GM18870 (cell line): ENCODE measurements around the gene LGALS14.
"Not testable (repeated sequence)": the region's sequence is repeated elsewhere in the genome, so short reads cannot be mapped to it uniquely, and the experiment has no call there.

Experiments used
- ATAC-seq: cut with Tn5 transposase; IDR thresholded peaks from one replicate; pipeline ENCODE4 v1.9.1; 2021; ENCODE audit warnings: moderate library complexity; ENCODE audit not compliant: unreplicated experiment

The LGALS14 gene

DNA sequence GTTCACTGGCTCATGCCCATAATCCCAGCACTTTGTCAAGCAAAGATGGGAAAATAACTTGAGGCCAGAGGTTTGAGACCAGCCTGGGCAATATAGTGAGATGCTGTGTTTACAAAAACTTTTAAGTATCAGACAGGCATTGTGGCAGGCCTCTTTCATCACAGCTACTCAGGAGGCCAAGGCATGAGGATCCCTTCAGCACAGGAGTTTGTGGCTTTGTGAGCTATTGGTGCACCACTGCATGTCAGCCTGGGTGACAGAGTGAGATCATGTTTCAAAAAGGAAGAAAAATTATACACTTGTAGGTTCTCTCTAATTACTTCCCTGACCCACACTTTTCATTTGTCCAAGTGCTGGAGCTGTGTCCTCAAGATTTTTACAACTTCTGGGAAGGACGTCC is 11.5 kb upstream of the LGALS14 start:
- ATAC-seq: no peak

DNA sequence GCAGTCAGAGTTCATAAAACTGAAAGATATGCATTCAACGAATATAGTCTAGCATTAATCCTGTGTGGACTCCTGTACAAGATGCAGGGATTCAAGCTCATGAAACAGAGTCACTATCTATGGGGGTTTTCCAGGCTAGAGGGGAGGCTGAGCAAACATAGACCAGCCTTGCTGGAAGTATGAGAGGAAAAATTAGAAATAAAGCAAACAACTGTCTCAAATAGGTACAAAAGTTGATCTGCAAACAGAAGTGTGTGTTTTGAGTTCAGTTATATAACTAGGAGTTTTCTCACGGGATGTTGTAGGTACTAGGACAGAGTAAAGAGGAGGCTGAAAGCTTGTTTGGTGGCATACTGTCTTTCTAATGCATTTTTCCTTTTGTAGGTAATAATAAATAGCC is 8.5 kb upstream of the LGALS14 start:
- no peak for ATAC-seq

DNA sequence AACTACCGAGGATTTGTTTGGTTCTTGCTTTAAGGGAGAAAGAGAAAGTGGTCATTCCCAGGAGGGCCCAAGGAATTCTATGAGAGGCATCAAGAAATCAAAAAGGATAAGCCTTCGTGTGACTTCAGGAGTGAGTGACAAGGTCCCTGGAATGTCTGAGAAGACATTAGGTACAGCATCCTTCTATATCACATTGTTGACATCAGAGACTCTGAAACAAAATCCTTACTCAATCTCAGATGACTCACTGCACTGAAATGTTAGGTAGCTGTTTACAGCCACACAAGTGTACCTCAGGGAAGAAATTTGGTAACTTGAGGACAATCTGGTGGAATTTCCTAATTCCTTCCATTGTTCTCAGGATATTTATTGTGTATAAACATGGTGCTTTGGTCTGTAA is 7.9 kb upstream of the LGALS14 start:
- ATAC-seq: no peak

DNA sequence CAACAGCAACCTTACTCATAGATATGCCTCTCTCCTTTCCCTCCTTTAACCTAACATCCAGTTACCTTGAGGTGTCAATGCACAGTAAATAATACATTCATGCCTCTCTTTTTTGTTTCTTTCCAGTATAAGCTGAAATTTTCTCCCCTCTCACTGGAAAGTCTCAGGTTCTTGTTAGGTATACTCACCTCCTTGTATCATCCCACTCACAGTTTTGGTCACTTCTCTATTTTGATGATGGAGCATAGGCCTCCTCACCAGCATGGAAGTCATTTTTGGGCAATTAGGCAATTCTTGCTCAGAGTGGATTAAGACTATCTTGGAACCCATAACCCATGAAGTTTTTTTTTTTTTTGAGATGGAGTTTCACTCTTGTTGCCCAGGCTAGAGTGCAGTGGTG is 5.7 kb upstream of the LGALS14 start:
- ATAC-seq: no peak

DNA sequence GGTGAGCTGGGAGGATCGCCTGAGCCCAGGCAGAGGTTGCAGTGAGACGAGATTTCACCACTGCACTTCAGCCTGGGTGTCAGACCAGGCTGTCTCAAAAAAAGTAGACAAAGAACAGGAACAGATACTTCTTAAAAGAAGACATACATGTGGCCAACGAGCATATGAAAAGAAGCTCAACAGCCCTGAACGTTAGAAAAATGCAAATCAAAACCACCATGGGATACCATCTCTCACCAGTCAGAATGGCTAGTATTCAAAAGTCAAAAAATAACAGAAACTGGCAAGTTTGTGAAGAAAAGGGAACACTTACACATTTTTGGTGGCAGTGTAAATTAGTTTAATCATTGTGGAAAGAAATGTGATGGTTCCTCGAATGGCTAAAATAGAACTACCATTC is 3.0 kb upstream of the LGALS14 start:
- ATAC-seq: peak; percentile 52

DNA sequence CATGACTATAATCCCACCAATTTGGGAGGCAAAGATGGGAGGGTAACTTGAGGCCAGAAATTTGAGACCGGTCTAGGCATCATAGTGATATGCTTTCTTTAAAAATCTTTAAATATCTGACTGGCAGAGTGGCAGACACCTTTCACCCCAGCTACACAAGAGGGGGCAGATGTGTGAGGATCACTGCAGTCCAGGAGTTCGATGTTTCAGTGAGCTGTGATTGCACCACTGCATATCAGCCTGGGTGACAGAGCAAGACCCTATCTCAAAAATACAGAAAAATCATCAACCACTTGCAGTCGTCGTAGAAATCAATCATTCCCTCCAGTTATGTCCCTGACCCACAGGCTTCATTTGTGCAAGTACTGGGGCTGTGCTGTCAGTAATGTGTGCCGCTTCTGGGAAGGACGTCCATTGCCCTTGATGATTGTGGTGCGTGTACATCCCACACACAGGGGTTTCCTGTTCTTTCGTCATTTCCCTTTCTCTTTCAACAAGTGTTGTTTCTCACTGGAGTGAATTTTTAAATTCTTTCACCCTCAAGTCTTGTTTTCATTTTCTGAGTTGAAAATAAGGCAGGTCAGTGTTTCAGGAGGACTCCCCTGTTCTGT is 1.4 kb downstream of the LGALS14 start:
- no peak for ATAC-seq

DNA sequence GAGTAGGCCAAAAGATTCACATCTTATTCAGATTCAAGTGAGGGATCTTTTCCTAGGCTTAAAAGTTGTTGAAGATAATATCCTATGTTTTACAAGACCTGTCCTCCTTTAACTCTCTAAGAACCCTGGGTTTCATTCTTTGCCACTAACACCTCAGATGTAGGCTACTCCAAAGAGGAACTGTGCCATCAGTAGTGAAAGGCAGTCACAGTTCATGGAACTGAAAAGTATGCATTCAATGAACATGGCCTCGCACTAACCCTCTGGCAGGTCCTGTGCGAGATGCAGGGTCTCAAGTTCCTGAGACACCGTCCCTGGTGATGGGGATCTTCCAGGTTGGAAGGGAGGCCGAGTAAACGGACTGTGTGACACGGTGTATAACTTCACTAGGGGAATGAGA is 4.3 kb downstream of the LGALS14 start:
- ATAC-seq: no peak

DNA sequence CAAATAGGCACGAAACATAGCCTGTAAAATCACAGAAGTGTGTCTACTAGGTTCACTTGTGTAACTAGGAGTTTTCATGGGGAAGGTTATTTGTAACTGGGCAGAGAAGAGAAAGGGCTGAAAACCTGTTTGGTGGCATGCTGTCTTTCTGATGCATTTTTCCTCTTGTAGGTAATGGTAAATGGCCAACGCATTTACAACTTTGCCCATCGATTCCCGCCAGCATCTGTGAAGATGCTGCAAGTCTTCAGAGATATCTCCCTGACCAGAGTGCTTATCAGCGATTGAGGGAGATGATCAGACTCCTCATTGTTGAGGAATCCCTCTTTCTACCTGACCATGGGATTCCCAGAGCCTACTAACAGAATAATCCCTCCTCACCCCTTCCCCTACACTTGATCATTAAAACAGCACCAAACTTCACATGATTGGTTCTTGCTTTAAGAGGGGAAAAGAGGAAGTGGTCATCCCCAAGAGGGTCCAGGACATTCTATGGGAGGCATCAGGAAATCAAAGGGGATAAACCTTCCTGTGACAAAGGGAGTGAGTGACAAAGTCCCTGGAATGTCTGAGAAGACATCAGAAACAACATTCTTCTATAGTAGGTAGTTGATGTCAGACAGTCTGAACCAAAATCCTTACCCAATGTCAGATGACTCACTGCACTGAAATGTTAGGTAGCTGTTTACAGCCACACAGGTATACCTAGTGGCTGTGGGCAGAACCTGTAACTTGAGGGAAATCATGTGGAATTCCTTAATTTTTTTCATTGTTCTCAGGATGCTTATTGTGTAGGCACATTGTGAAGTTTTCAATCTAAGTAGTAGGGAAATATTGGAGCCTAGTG is 5.0 kb downstream of the LGALS14 start:
- no peak for ATAC-seq

DNA sequence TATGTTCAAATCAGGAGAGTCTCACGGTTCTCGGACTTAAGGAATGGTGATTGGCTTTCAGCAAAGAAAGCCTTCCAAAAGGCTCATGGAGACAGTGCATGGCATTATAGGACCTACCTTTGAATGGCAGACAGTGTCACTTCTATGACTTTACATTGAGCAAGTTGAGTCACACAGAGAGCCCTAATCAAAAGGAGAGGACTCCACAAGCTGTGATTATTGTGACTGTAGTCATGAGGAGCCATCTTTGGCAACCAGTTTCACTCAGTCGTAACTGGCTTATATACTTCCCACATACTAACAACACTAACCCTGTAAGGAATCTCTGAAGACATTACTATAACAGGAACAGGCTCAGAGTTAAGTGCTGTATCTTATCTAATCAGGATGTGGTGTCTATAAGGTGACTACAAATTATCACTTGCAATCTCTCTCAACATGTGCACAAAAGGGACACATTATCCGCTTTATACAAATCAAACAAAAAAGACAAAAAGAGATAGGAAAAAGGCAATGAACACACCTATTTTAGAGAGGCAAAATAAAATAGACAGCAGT is 6.1 kb downstream of the LGALS14 start:
- ATAC-seq: no peak

DNA sequence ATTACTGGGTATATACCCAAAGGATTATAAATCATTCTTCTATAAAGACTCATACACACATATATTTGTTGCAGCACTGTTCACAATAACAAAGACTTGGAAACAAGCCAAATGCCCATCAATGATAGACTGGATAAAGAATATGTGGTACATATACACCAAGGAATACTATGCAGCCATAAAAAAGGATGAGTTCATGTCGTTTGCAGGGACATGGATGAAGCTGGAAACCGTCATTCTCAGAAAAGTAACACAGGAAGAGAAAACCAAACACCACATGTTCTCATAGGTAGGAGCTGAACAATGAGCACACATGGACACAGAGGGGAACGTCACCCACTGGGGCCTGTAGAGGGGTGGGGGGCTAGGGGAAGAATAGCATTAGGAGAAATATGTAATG is 15.9 kb downstream of the LGALS14 start:
- ATAC-seq: not testable (repeated sequence)

DNA sequence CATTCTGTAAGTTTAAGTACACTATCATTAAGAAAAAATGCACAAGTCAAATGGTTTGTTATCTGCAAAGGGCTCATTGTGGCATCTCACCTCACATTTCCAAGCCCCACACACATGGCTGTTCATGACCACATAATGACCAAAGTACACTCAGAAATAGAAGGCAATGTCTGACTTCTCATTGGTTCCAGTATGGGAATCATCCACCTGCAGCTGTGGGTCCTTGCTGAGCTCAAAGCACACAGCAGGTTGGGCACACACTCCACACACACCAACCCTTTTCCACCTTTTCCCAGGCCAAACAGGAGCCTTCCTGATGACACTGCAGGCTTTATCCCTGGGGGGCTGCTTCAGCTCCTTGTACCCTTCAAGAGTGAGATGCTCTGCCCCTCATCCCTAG is 21.7 kb downstream of the LGALS14 start:
- ATAC-seq: no peak

DNA sequence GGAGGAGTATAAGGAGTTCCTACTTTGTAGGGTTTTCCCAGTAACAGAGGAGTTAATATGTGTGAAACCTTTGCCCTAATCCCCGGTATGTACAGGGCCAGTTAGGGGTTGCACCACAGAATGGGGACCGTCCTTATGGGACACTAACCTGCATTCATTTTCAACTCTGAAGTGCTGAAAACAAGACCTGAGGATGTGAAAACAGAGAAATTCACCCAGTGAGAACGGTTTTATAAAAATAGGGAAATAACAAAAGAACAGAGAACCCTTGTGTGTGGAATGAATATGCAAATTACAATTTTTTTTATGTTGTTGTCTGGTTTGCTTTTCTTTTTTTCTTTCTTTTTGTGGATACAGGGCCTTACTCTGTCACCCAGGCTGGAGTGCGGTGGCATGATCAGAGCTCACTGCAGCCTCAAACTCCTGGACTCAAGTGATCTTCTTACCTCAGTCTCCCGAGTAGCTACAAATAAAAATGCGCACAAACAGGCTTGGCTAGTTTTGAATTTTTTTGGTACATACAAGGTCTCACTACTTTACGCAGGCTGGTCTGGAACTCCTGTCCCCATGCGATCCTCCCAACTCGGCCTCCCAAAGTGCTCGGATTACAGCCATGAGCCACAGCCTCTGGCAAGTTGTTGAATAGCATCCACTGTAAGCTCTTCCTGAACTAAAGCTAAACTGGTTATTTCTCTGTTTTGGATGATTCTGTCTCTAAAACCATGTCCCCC is 23.0 kb downstream of the LGALS14 start:
- no peak for ATAC-seq

DNA sequence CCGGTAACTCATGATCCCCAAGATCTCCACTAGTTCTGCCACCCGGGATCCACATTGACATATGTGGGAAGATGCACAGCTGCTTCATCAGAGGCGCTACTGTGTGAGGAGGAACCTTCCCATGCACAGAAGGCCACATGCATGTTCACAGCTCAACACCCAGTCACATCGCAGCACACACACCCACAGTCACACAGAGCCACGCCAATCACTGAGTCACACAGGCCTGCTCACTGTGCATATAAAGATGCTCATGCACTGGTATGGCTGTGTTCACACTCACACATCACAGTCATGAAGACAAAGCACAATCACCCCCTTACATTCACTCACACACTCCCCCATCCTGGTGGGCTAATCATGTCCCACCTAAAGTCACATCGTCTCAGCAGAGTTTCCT is 23.8 kb downstream of the LGALS14 start:
- no peak for ATAC-seq

DNA sequence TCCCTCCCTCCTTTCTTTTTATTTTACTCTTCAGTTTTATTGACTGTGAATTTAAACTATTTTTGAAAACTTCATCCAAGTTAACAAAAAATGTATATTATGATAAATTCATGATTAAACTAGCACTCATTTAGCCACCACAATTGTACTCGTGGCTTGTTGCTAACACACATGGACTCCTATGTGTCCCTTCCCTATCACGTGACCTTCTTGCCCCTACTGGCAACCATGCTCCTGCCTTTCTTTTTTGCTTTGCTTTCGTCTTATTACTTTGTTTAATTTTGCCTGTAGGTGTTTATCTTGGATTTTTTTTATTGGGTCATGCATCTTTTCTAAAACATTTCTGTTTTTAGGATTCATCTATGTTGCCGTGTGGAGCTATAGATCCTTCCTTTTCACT is 25.3 kb downstream of the LGALS14 start:
- ATAC-seq: no peak

DNA sequence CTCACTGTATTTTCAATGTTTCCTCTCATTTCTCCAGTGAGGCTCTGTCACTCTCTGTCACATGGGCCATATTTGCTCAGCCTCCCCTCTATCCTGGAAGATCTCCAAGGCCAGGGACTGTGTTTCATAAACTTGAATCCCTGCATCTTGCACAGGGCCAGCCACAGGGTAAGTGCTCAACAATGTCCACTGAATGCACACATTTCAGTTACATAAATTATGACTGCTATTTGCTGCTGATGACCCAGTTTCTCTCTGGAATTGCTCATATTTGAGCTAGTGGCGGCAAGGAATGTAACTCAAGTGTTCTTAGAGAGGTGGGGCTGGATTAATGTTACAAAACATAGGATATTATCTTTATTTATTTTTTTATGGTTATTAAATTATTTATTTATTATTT is 27.4 kb downstream of the LGALS14 start:
- ATAC-seq: no peak

DNA sequence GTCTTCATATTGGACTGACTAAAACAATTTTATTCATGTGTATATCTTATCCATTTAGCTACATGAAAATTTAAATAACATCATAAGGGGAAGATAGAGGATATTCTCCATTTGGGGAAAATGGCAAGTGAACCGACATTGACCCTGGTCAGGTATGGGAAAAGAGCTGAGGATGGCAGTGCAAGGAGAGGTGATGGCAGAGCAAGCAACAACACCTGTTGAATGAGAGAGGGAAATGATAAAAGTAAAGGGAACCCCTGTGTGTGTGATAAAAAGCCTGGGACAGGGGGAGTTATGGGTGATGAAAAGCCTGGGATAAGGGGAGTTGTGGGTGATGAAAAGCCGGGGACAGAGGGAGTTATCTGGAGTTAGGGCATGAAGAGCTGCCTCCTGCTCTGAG is 29.6 kb downstream of the LGALS14 start:
- no peak for ATAC-seq

DNA sequence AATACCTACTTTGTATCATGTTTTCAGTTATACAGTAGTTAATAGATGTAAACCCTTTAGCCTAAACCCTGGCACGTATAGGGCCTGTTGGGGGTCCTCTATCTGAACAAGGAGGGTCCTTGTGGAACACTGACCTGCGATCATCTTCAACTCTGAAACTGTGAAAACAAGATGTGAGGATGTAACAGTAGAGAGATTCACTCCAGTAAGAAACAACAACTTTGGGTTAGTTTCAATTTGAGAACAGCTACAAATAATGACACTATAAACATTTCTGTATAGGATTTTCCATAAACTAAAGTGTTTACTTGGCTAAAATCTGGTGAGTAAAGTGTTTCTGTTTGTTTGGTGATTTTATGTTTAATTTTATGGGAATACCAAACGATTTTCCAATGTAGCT is 31.4 kb downstream of the LGALS14 start:
- ATAC-seq: no peak

DNA sequence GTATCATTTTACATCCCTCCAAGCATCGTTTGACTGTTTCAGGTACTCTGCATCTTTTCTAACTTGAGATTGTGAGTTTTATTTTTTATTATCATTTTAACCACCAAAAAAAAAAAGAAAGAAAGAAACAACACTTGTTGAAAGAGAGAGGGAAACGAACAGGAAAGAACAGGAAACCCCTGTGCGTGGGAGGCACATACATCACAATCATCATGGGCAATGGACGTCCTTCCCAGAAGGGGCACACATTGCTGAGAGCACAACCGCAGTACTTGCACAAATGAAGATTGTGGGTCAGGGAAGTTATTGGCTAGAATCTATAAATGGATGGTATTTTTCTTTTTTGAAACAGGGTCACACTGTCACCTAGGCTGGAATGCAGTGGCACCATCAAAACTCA is 31.8 kb downstream of the LGALS14 start:
- ATAC-seq: no peak

DNA sequence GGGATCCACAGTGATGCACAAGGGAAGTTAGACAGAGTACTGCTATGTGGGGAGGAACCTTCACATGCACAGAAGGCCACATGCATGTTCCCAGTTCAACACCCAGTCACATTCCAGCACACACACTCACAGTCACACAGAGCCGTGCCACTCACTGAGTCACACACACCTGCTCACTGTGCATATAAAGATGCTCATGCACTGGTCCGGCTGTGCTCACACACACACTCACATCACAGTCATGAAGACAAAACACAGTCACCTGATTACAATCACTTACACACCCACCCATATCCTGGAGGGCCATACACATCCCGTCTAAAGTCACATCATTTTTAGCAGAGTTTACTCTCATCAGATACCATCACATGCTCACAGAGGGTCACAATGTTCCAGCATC is 33.1 kb downstream of the LGALS14 start:
- no peak for ATAC-seq

DNA sequence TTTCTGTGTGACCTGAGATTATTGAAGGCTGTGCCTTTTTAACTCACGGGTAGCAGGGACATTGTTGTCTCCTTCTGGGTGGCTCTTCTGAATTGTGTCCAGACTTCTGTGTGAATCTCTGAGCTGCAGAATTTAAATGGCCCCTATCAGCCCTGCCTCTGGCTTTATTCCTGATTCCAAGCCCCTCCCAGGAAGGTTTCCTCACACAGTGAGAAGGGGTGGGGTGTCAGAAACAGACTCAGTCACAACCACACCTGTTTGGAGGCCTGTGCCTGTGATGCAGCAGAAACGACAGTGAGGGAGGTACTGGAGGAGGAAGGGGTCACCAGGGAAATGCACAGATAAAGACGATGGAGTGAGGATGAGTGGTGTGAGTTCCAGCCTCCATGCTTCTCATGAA is 33.6 kb downstream of the LGALS14 start, which contains the start of gene CLC:
CLC (minus strand) TSS at position 139 of the 400 bp plus-strand sequence; CDS start at position 62, 77 bp downstream.
- ATAC-seq: no peak

DNA sequence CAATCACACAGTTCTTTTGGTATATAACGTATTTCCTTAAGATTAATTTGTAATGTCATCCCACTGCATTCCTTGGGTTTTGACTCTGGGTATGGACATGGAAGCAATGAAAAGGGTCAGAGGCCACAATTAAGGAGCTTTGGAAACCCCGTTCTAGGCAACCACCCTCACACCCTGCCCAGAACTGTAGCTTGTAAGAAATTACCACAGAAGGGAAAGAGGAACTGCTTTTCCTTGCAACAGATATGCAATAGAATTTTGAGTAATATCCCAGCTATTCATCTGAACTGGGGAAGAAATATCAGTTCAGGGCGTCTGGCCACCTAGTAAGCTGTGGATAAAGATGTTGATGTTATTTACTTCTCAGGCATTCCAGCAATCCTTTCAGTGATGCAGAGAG is 34.5 kb downstream of the LGALS14 start:
- no peak for ATAC-seq

DNA sequence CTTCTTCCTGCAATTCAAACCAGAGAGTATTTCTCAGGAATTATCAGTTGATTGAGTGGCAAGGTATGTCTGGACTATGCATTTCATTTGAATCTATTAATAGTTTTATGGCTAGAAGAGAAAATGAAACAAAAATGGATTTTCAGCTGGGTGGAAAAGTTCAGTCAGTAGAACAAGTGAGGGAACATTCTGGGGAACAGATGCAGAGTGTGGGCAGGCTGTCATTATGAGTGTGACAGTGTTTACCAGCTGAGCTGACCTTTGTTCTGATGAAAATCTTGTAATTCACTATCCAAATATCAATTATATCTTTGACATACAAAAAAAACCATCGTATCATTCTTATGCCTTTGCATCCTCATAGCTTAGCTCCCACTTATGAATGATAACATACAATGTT is 36.1 kb downstream of the LGALS14 start:
- ATAC-seq: no peak
